T-helper 2 cell (primary cell): ENCODE measurements around the gene SLC23A3.
"Not testable (repeated sequence)": the region's sequence is repeated elsewhere in the genome, so short reads cannot be mapped to it uniquely, and the experiment has no call there.

Experiments
- DNase-seq, 5 experiments: peaks; one replicate each; pipeline versions ENCODE4 v3.0.0 to v3.0.0-alpha.2; 2012 to 2022

The SLC23A3 gene

GRCh38 chr2:219204425-219205164 is 34.8 kb upstream of the SLC23A3 start:
- no peak for DNase-seq

- DNase-seq, result not testable (repeated sequence)
These were observed 31.5 kb upstream of the SLC23A3 start for GRCh38 chr2:219201331-219201730.

GRCh38 chr2:219200502-219201326 is 30.9 kb upstream of the SLC23A3 start:
- DNase-seq, result peak in 2 of 5 experiments; percentile 41 to 42

- DNase-seq, result no peak
These were observed 29.8 kb upstream of the SLC23A3 start for GRCh38 chr2:219199470-219200211.

- no peak for DNase-seq
These were observed 29.1 kb upstream of the SLC23A3 start for GRCh38 chr2:219198974-219199373.

- no peak for DNase-seq
These were observed 27.6 kb upstream of the SLC23A3 start for GRCh38 chr2:219197388-219197787.

GRCh38 chr2:219186754-219187456 is 17.1 kb upstream of the SLC23A3 start:
- DNase-seq, result no peak

GRCh38 chr2:219184121-219184520 is 14.3 kb upstream of the SLC23A3 start:
- DNase-seq, result no peak

GRCh38 chr2:219183151-219183772 is 13.4 kb upstream of the SLC23A3 start:
- no peak for DNase-seq

- no peak for DNase-seq
These were observed 12.7 kb upstream of the SLC23A3 start for GRCh38 chr2:219182331-219183150.

- DNase-seq, result no peak
These were observed 11.7 kb upstream of the SLC23A3 start for GRCh38 chr2:219181531-219181930.

GRCh38 chr2:219180961-219181360 is 11.1 kb upstream of the SLC23A3 start:
- DNase-seq, result no peak

GRCh38 chr2:219179601-219180465 is 10.0 kb upstream of the SLC23A3 start:
- no peak for DNase-seq

GRCh38 chr2:219178377-219179175 is 8.7 kb upstream of the SLC23A3 start:
- peak in 2 of 5 experiments; percentile 25 to 57 for DNase-seq

GRCh38 chr2:219177552-219178376 is 7.9 kb upstream of the SLC23A3 start, which contains the start of gene RETREG2:
TSS of gene RETREG2 (plus strand) at chr2:219178275. CDS start at chr2:219178353, 78 bp downstream.
- DNase-seq, result peak; percentile 58 to 96 (median 75)

GRCh38 chr2:219176818-219177551 is 7.2 kb upstream of the SLC23A3 start, which contains the start of gene CNPPD1:
TSS of gene CNPPD1 (minus strand) at chr2:219176925. CDS start at chr2:219176828, 97 bp downstream.
- DNase-seq, result peak; percentile 71 to 97 (median 83)
